GM12878 (cell line): Measurements from ENCODE around the gene ATG13. TPM values are rescaled to one million over a fixed set of nuclear protein-coding genes. Genes with fewer than 3 reads are reported as not detected.

Experiments
- ATAC-seq: fragments of 200-7000 bp; cut with Tn5 transposase; 3 replicates; pipeline ENCODE4 v1.9.1; 2020; ENCODE audit warnings: mild to moderate bottlenecking, moderate library complexity
- BruUV-seq: library from RNA; stranded (reverse); fragments of 400-500 nt; replicated peaks from 2 replicates; lab custom pipeline; 2021; lab: Mats Ljungman, UMichigan
- CTCF ChIA-PET: fragments of 300-600 bp; sonication (Branson Sonifier 250); formaldehyde crosslinking; extraction: SDS; loops from one replicate; lab custom pipeline; 2021; ENCODE audit warnings: inconsistent platforms; lab: Yijun Ruan, JAX
- POLR2A ChIA-PET: fragments of 350-600 bp; formaldehyde crosslinking; extraction: SDS; loops from one replicate; lab custom pipeline; 2021; ENCODE audit warnings: inconsistent platforms; lab: Charles Lee
- RAD21 ChIA-PET: fragments of 300-600 bp; sonication (Branson Sonifier 250); formaldehyde crosslinking; loops from one replicate; lab custom pipeline; 2023; ENCODE audit warnings: antibody characterized with exemption; ENCODE audit not compliant: unreplicated experiment; lab: Charles Lee
- SMC1A ChIA-PET: fragments of 300-600 bp; sonication (Branson Sonifier 250); formaldehyde crosslinking; loops from one replicate; lab custom pipeline; 2023; ENCODE audit not compliant: unreplicated experiment, uncharacterized antibody; lab: Charles Lee
- DNase-seq: peaks from one replicate; pipeline ENCODE4 v3.0.0-alpha.2; 2011; ENCODE audit warnings: low read depth, low spot score
- FAIRE-seq: peaks from 3 replicates; lab custom pipeline; 2011; peaks lifted over from hg19 to GRCh38; lab: Jason Lieb, UNC
- H2AFZ ChIP-seq: 2 replicates; pipeline ENCODE4 v1.6.0; 2011; ENCODE audit warnings: low read depth, low read length, control low read depth; ENCODE audit not compliant: control insufficient read depth
- H3K27ac ChIP-seq: 2 replicates; pipeline ENCODE4 v1.5.1; 2011; ENCODE audit warnings: control low read depth; ENCODE audit not compliant: control insufficient read depth, insufficient read depth
- H3K27me3 ChIP-seq, 2 experiments: replicated peaks in 1 of 2; 2 replicates each; pipeline versions ENCODE4 v1.6.0 to v1.6.1; 2011; ENCODE audit warnings: low read length in 1 of 2; ENCODE audit not compliant: control insufficient read depth in 2 of 2, insufficient read depth in 2 of 2
- H3K36me3 ChIP-seq, 2 experiments: 2 replicates each; pipeline ENCODE4 v1.5.1; 2011; ENCODE audit warnings: low read length in 1 of 2; ENCODE audit not compliant: control insufficient read depth in 2 of 2, insufficient read depth in 2 of 2
- H3K4me1 ChIP-seq: 2 replicates; pipeline ENCODE4 v1.6.1; 2011; ENCODE audit warnings: mild to moderate bottlenecking, low read length, moderate library complexity, mixed read lengths; ENCODE audit not compliant: control insufficient read depth, insufficient read depth
- H3K4me2 ChIP-seq: 2 replicates; pipeline ENCODE4 v1.6.0; 2011; ENCODE audit warnings: control low read depth; ENCODE audit not compliant: control insufficient read depth, insufficient read depth
- H3K4me3 ChIP-seq: fragments of 200-600 bp; sonication (generic); 2 replicates; pipeline ENCODE4 v1.5.1; 2016
- H3K79me2 ChIP-seq: 2 replicates; pipeline ENCODE4 v1.6.0; 2011; ENCODE audit warnings: low read length; ENCODE audit not compliant: control insufficient read depth, insufficient read depth
- H3K9ac ChIP-seq: 2 replicates; pipeline ENCODE4 v1.8.0; 2011; ENCODE audit warnings: low read length, control low read depth, mixed read lengths; ENCODE audit not compliant: control insufficient read depth, insufficient read depth
- H3K9me3 ChIP-seq: replicated peaks from 3 replicates; pipeline ENCODE4 v1.5.1; 2011; ENCODE audit warnings: mild to moderate bottlenecking, low read length; ENCODE audit not compliant: control insufficient read depth, insufficient read depth
- H4K20me1 ChIP-seq: 2 replicates; pipeline ENCODE4 v1.6.0; 2011; ENCODE audit not compliant: control insufficient read depth, insufficient read depth
- CREM ChIP-seq: IDR thresholded peaks from 2 replicates; pipeline ENCODE4 v1.6.1; 2014; ENCODE audit warnings: antibody characterized with exemption, low read depth
- ESRRA ChIP-seq: IDR thresholded peaks from 2 replicates; pipeline ENCODE4 v1.6.1; 2012; ENCODE audit warnings: mild to moderate bottlenecking, low read length, improper control_type of control experiment
- LARP7 ChIP-seq: fragments of 450-650 bp; IDR thresholded peaks from 2 replicates; pipeline ENCODE4 v1.6.1; 2017; ENCODE audit warnings: mild to moderate bottlenecking
- POLR2AphosphoS2 ChIP-seq: IDR thresholded peaks from 2 replicates; pipeline ENCODE4 v1.6.1; 2011; ENCODE audit warnings: low read depth, mild to moderate bottlenecking, low read length, improper control_type of control experiment, moderate library complexity
- RAD51 ChIP-seq: fragments of 450-650 bp; IDR thresholded peaks from 2 replicates; pipeline ENCODE4 v1.6.1; 2016; ENCODE audit warnings: moderate library complexity, mild to moderate bottlenecking, inconsistent platforms
- SMARCA5 ChIP-seq: fragments of 450-650 bp; IDR thresholded peaks from 2 replicates; pipeline ENCODE4 v1.6.1; 2017; ENCODE audit warnings: mild to moderate bottlenecking
- SREBF2 ChIP-seq: IDR thresholded peaks from 2 replicates; pipeline ENCODE4 v1.6.1; 2012; ENCODE audit warnings: mild to moderate bottlenecking, low read length
- STAT1 ChIP-seq: fragments of 450-650 bp; conservative IDR thresholded peaks from 2 replicates; pipeline ENCODE4 v1.6.1; 2014; ENCODE audit warnings: antibody characterized with exemption, mild to moderate bottlenecking
- WRNIP1 ChIP-seq: IDR thresholded peaks from 2 replicates; pipeline ENCODE4 v1.6.1; 2011; ENCODE audit warnings: low read depth, low read length, improper control_type of control experiment, borderline replicate concordance
- ZNF217 ChIP-seq: fragments of 450-650 bp; IDR thresholded peaks from 2 replicates; pipeline ENCODE4 v1.6.1; 2017; ENCODE audit warnings: antibody characterized with exemption, mild to moderate bottlenecking
- ZNF384 ChIP-seq: IDR thresholded peaks from 2 replicates; pipeline ENCODE4 v1.6.1; 2012; ENCODE audit warnings: low read depth, mild to moderate bottlenecking, low read length, improper control_type of control experiment, borderline replicate concordance
- ZSCAN29 ChIP-seq: fragments of 450-650 bp; IDR thresholded peaks from 2 replicates; pipeline ENCODE4 v1.6.1; 2017; ENCODE audit warnings: mild to moderate bottlenecking, moderate library complexity
- WGBS: methylation state at CpG from one replicate; pipeline ENCODE4 v1.1.6; 2016; ENCODE audit warnings: low lambda C conversion rate; ENCODE audit not compliant: insufficient replicate concordance, insufficient coverage; ENCODE audit errors: missing lambda C conversion rate; 5-methylcytosine and 5-hydroxymethylcytosine counted together
- in situ Hi-C: fragments of 300-500 bp; cut with MboI; formaldehyde crosslinking; loops from 9 replicates; pipeline ENCODE4 v1.14.3; 2018; ENCODE audit warnings: mixed read lengths
- intact Hi-C: fragments of 100-400 bp; cut with micrococcal nuclease; formaldehyde crosslinking; loops from one replicate; pipeline ENCODE4 v1.14.2; 2022; ENCODE audit not compliant: unreplicated experiment
- polyA plus RNA-seq, 11 experiments: library from polyadenylated mRNA; depleted of rRNA in 4 of 11; unstranded in 6 of 11; stranded (reverse) in 5 of 11; fragments of >200 nt; fragmentation: Nextera tagmentation in 4 of 11; fragmentation: Illumina TruSeq in 1 of 11; extraction: Ambion mirVana in 4 of 11; extraction: Trizol in 1 of 11; gene quantifications; 1 replicate in 1 of 11; 2 replicates in 10 of 11; pipeline versions ENCODE4 v1.2.1 to v1.2.3, GENCODE V29; 2011 to 2016; ENCODE audit warnings: inconsistent platforms in 2 of 11, missing spikeins in 2 of 11, low read depth in 1 of 11
- total RNA-seq, 4 experiments: library from RNA; depleted of rRNA in 3 of 4; stranded (reverse); fragments of >200 nt in 3 of 4; fragmentation: Illumina TruSeq in 1 of 4; extraction: Trizol in 1 of 4; gene quantifications; 2 replicates each; pipeline versions ENCODE4 v1.2.1 to v1.2.3, GENCODE V29; 2013 to 2021
- TF ChIP-seq, protein P1 (sequence below): fragments of 450-650 bp; IDR thresholded peaks from 2 replicates; pipeline ENCODE4 v1.6.1; 2017; ENCODE audit warnings: mild to moderate bottlenecking, low read depth, inconsistent platforms; ENCODE audit not compliant: poor library complexity, severe bottlenecking
- TF ChIP-seq, protein P2 (sequence below): fragments of 450-650 bp; IDR thresholded peaks from 2 replicates; pipeline ENCODE4 v1.6.1; 2018; ENCODE audit warnings: mild to moderate bottlenecking, low read depth, moderate library complexity; ENCODE audit not compliant: partially characterized antibody
- TF ChIP-seq, protein P3 (sequence below): fragments of 450-650 bp; formaldehyde crosslinking; IDR thresholded peaks from 2 replicates; pipeline ENCODE4 v1.4.0; 2022; ENCODE audit warnings: mild to moderate bottlenecking, moderate library complexity
- TF ChIP-seq, protein P4 (sequence below): fragments of 450-650 bp; IDR thresholded peaks from 2 replicates; pipeline ENCODE4 v1.6.1; 2016; ENCODE audit warnings: mild to moderate bottlenecking

ATG13 gene
- total and polyA plus RNA-seq, 10 of the 15 experiments (the other 5 are each of a cell fraction or from before 2014, with no cell fraction given) = 10.9 to 61.6 (median 50.9) TPM

DNA sequence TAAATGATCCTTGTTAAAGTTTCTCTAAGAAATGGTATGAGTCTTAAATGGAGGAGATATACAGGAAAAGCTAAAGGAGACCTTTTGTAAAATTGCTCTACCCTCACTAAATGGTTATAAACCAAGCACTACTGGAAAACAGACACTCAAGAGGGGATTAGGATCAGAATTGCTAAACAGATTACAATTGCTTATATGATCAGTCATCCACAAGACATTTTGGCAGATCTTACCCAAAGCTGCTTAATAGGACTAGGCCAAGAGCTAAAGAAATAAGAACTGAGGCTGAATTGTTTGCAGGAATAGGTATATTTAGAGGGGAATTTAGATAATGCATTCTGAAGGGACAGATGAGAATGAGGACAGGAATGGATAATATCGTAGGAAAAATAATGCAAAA, 9.8 kb upstream of the ATG13 start:
- intact Hi-C loops (no loop called here), in situ Hi-C loops (no loop called here)
- H3K4me2 ChIP-seq = no peak overlapping the region
- H3K27ac ChIP-seq = no peak overlapping the region
- POLR2A ChIA-PET = interaction anchor here (0.5 to 1.6 kb wide), 5 partner anchors 11 to 1092 kb away, joined by 3 to 9 read pairs (median 5); no protein-coding TSS in a partner anchor
- no peak for DNase-seq
- H3K9me3 ChIP-seq = no peaks in the 10 kb centered on the region; the same call in 2 of the 3 replicates
- RAD21 ChIA-PET = interaction anchor here (0.9 to 1.3 kb wide), 2 partner anchors 10 to 47 kb away, joined by 4 read pairs; partner anchors contain the start of genes ATG13 and HARBI1
- CTCF ChIA-PET = interaction anchor here (0.6 to 2.4 kb wide), 3 partner anchors 8 to 219 kb away, joined by 3 to 10 read pairs (median 4); no protein-coding TSS in a partner anchor
- no TSS peak for BruUV-seq
- no peak overlapping the region for H3K4me3 ChIP-seq
- H4K20me1 ChIP-seq = no peaks in the 10 kb centered on the region
- SMC1A ChIA-PET = interaction anchor here (0.6 to 1.4 kb wide), 6 partner anchors 8 to 485 kb away, joined by 3 to 5 read pairs (median 4); partner anchors contain the start of gene AMBRA1
- 71% methylated on average over 1 of the region's 1 CpG for WGBS
- H3K27me3 ChIP-seq = no peaks in the 10 kb centered on the region
- 0 out of 2 replicates have a peak, but pooled peaks cover 2% of the 10 kb centered on the region for H3K79me2 ChIP-seq
- FAIRE-seq = no peak
- no peak for ATAC-seq
- H3K9ac ChIP-seq = no peak overlapping the region
- no peak overlapping the region for H2AFZ ChIP-seq
- no peaks in the 10 kb centered on the region for H3K36me3 ChIP-seq
- H3K4me1 ChIP-seq = peaks cover 12% of the 10 kb centered on the region
- TF ChIP-seq, protein P1, sequence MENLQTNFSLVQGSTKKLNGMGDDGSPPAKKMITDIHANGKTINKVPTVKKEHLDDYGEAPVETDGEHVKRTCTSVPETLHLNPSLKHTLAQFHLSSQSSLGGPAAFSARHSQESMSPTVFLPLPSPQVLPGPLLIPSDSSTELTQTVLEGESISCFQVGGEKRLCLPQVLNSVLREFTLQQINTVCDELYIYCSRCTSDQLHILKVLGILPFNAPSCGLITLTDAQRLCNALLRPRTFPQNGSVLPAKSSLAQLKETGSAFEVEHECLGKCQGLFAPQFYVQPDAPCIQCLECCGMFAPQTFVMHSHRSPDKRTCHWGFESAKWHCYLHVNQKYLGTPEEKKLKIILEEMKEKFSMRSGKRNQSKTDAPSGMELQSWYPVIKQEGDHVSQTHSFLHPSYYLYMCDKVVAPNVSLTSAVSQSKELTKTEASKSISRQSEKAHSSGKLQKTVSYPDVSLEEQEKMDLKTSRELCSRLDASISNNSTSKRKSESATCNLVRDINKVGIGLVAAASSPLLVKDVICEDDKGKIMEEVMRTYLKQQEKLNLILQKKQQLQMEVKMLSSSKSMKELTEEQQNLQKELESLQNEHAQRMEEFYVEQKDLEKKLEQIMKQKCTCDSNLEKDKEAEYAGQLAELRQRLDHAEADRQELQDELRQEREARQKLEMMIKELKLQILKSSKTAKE = no peak
- TF ChIP-seq, protein P2, sequence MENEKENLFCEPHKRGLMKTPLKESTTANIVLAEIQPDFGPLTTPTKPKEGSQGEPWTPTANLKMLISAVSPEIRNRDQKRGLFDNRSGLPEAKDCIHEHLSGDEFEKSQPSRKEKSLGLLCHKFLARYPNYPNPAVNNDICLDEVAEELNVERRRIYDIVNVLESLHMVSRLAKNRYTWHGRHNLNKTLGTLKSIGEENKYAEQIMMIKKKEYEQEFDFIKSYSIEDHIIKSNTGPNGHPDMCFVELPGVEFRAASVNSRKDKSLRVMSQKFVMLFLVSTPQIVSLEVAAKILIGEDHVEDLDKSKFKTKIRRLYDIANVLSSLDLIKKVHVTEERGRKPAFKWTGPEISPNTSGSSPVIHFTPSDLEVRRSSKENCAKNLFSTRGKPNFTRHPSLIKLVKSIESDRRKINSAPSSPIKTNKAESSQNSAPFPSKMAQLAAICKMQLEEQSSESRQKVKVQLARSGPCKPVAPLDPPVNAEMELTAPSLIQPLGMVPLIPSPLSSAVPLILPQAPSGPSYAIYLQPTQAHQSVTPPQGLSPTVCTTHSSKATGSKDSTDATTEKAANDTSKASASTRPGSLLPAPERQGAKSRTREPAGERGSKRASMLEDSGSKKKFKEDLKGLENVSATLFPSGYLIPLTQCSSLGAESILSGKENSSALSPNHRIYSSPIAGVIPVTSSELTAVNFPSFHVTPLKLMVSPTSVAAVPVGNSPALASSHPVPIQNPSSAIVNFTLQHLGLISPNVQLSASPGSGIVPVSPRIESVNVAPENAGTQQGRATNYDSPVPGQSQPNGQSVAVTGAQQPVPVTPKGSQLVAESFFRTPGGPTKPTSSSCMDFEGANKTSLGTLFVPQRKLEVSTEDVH = no peak
- no peak for TF ChIP-seq WRNIP1
- no peak for TF ChIP-seq RAD51
- TF ChIP-seq, protein P3, sequence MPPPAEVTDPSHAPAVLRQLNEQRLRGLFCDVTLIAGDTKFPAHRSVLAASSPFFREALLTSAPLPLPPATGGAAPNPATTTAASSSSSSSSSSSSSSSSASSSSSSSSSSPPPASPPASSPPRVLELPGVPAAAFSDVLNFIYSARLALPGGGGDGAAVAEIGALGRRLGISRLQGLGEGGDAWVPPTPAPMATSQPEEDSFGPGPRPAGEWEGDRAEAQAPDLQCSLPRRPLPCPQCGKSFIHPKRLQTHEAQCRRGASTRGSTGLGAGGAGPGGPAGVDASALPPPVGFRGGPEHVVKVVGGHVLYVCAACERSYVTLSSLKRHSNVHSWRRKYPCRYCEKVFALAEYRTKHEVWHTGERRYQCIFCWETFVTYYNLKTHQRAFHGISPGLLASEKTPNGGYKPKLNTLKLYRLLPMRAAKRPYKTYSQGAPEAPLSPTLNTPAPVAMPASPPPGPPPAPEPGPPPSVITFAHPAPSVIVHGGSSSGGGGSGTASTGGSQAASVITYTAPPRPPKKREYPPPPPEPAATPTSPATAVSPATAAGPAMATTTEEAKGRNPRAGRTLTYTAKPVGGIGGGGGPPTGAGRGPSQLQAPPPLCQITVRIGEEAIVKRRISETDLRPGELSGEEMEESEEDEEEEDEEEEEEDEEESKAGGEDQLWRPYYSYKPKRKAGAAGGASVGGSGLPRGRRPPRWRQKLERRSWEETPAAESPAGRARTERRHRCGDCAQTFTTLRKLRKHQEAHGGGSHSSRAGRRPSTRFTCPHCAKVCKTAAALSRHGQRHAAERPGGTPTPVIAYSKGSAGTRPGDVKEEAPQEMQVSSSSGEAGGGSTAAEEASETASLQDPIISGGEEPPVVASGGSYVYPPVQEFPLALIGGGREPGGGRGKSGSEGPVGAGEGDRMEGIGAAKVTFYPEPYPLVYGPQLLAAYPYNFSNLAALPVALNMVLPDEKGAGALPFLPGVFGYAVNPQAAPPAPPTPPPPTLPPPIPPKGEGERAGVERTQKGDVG (CRISPR knock-in tag) = no peak
- TF ChIP-seq ZNF384 = no peak
- no peak for TF ChIP-seq SREBF2
- TF ChIP-seq, protein P4, sequence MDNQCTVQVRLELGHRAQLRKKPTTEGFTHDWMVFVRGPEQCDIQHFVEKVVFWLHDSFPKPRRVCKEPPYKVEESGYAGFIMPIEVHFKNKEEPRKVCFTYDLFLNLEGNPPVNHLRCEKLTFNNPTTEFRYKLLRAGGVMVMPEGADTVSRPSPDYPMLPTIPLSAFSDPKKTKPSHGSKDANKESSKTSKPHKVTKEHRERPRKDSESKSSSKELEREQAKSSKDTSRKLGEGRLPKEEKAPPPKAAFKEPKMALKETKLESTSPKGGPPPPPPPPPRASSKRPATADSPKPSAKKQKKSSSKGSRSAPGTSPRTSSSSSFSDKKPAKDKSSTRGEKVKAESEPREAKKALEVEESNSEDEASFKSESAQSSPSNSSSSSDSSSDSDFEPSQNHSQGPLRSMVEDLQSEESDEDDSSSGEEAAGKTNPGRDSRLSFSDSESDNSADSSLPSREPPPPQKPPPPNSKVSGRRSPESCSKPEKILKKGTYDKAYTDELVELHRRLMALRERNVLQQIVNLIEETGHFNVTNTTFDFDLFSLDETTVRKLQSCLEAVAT = no peak
- TF ChIP-seq SMARCA5 = no peak
- no peak for TF ChIP-seq ESRRA
- no peak for TF ChIP-seq CREM
- TF ChIP-seq ZSCAN29 = no peak
- no peak for TF ChIP-seq POLR2AphosphoS2
- no peak for TF ChIP-seq STAT1
- TF ChIP-seq LARP7 = no peak
- no peak for TF ChIP-seq ZNF217
